ENCODE measurements around the gene PPP6R1.

The PPP6R1 gene, protein sequence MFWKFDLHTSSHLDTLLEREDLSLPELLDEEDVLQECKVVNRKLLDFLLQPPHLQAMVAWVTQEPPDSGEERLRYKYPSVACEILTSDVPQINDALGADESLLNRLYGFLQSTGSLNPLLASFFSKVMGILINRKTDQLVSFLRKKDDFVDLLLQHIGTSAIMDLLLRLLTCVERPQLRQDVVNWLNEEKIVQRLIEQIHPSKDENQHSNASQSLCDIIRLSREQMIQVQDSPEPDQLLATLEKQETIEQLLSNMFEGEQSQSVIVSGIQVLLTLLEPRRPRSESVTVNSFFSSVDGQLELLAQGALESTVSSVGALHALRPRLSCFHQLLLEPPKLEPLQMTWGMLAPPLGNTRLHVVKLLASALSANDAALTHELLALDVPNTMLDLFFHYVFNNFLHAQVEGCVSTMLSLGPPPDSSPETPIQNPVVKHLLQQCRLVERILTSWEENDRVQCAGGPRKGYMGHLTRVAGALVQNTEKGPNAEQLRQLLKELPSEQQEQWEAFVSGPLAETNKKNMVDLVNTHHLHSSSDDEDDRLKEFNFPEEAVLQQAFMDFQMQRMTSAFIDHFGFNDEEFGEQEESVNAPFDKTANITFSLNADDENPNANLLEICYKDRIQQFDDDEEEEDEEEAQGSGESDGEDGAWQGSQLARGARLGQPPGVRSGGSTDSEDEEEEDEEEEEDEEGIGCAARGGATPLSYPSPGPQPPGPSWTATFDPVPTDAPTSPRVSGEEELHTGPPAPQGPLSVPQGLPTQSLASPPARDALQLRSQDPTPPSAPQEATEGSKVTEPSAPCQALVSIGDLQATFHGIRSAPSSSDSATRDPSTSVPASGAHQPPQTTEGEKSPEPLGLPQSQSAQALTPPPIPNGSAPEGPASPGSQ

DNA sequence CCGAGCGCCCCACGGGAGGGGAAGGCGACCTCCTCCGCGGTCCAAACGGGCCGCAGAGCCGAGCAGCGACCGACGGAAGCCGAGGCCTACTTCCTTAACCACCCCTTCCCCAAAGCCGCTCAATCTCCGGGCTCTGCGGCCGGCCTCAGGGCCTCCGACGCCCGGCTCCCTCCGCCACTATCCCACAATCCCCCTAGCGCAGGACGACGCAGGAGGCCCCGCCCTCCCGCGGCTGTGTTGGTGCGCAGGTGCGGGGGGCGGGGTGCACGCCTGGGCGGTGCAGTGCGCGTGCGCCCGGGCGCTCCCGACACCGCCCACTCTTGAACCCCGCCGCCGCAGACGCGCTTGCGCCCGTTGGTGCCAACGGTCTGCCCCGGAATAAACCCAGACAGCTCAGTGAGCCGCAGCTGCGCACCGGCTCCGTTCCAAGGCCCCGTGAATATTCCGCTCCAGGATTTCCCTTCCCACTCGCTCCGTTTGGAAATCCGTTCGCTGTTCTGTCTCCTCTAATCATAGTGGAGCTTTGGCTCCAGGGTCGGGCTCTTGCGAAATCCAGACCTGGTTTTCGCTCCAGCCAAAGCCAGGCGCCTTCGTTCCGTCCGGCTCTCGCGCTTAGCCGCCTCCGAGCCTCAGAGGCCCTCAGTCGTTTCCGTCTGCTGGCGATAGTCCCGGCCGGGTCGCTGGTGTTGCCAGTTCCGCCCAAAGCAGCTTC lies at the start of gene PPP6R1:
PPP6R1 (minus strand) TSS at position 190 of the 712 bp plus-strand sequence. CDS start 11,914 bp downstream, outside the sequence.
- DNase-seq: peak; percentile 99

DNA sequence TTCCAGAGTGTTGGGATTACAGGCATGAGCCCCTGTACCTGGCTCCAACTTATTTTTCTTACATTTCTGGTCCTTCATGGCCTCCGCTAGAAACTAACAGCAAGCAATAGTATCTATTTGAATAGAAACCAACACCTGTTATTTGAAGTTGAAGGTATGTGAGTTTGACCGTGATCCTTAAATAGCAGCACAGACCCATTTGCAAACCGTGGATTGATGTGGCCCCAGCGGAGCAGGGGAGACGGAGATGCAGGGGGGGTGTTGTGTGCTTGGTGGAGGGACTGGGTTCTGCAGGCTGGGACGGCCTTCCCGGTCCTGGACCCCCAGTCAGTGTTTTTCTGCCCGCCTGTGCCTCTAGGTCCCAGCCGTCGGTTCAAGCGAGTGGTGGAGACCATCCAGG lies 49.5 kb upstream of the PPP6R1 start:
- no peak for DNase-seq

DNA sequence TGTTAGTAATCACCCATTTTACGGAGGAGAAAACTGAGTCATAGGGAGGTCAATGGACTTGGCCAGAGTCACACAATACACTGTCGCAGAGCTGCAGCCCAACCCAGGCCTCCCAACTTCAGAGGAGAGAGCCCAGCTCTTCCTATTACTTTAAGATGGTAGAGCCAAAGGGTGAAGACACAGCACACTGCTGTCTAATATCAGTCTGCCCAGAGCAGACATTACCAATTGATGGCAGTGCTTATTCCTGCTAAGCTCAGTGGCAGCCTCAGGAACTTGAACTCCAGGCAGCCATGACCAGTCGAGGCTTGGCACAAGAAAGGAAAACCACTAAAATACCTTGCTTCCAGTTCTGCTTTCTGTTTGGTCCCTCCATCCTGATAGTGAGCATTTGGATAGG lies 47.9 kb upstream of the PPP6R1 start:
- no peak for DNase-seq

DNA sequence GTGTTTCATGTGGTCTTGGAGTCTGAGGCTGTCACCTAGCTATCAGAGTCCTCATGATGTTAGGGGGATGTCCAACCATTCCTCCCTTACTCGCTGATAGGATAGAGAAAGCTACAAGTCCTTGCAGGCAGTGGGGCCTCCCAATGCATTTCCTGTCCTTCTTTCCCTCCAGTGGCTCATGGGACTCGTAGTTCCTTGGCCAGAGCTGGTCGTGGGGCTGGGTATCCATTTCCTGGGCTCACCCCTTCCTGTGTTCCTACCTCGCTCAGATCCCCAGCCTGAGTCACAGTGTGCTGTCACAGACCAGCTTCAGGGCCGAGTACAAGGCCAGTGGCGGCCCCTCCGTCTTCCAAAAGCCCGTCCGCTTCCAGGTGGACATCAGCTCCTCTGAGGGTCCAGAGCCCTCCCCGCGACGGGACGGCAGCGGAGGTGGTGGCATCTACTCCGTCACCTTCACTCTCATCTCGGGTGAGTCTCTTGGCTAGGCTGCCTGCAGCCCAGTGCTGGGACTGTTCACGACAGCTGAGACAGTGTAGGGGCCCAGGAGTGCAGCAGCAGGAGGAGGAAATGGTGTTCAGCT lies 47.3 kb upstream of the PPP6R1 start:
- peak; percentile 50 for DNase-seq

DNA sequence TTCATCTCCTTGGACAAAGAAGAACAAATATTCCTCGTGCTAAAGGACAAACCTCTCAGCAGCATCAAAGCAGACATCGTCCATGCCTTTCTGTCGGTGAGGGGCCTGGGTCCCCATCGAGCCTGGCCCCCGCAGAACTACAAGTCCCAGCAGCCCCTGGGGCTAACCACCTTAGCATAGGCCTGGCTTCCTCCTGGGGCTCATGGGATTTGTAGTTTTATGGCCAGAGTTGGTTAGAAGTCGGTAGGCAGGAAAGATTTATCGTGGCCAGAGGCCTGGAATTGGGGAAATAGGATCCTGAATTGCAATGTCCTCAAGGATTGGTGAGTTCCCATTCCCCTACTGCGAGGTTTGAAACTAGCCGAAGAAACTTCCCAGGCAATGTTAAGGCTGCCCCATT lies 46.7 kb upstream of the PPP6R1 start:
- DNase-seq: peak; percentile 82

DNA sequence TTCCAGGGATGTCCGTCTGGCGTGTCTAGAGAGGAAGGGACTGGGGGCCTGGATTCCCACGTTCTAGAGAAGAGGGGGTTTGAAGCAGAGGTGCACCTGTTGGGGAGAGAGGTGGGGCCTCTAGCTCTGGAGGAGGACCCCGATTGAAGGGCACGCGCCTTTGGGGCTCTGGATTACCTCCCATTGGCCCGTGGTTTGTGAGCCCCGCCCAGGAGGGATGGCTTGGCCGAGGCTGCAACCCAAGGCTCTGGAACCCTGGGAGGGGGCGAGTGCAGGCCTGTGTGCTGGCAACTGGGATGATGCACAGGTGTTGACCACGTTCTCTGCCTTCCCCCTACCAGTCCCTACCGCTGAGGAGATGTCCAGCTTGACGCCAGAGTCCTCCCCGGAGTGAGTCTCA lies 46.2 kb upstream of the PPP6R1 start:
- DNase-seq: no peak

DNA sequence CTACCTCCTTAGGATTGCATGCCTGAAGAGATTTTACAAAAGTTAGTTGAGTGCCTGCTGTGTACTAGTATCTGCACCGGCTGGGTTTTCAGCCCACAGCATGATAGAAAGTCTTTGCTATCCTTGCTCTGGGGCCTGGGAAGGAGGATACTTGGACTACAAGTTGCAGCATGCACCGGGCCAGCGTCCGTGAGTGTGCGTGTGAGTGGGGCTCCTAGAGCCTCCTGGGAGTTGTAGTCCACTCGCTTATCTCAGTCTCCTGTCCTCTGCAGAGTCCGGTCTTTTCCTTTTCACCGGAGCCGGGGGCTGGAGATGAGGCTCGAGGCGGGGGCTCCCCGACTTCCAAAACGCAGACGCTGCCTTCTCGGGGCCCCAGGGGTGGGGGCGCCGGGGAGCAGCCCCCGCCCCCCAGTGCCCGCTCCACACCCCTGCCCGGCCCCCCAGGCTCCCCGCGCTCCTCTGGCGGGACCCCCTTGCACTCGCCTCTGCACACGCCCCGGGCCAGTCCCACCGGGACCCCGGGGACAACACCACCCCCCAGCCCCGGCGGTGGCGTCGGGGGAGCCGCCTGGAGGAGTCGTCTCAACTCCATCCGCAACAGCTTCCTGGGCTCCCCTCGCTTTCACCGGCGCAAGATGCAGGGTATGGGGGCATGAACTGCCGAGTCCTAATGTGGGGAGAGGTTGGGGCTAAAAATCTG lies 45.6 kb upstream of the PPP6R1 start:
- peak; percentile 76 for DNase-seq

DNA sequence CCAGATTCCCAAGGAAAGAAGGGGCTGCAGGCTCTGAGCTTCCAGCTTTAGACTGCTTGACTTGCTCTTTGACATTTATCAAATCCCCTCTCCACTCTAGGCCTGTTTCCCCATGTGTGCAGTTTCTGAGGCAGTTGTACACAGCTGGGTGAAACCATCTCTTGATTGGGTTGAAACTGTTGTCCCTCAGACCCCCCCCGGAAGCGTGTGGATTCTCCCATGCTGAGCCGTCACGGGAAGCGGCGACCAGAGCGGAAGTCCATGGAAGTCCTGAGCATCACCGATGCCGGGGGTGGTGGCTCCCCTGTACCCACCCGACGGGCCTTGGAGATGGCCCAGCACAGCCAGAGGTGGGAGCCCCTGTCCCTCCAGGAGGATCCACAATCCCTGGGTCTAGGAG lies 44.7 kb upstream of the PPP6R1 start:
- no peak for DNase-seq

DNA sequence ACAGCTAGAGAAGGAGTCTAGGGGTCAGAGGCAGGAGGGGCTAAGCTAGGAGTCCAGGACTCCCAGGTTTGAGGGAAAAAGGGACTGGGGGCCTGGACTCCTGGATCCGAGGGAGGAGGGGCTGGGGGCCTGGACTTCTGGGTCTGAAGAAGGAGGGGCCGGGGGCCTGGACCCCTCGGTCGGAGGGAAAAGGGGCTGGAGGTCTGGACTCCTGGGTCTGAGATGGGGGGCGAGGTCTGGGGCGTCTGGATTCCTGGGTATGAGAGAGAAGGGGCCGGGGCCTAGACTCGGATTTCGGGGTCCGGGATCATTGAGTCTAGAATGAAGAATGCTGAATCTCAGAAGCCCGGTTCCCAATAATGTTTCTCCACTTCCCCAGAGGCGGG lies 43.5 kb upstream of the PPP6R1 start:
- DNase-seq: no peak

DNA sequence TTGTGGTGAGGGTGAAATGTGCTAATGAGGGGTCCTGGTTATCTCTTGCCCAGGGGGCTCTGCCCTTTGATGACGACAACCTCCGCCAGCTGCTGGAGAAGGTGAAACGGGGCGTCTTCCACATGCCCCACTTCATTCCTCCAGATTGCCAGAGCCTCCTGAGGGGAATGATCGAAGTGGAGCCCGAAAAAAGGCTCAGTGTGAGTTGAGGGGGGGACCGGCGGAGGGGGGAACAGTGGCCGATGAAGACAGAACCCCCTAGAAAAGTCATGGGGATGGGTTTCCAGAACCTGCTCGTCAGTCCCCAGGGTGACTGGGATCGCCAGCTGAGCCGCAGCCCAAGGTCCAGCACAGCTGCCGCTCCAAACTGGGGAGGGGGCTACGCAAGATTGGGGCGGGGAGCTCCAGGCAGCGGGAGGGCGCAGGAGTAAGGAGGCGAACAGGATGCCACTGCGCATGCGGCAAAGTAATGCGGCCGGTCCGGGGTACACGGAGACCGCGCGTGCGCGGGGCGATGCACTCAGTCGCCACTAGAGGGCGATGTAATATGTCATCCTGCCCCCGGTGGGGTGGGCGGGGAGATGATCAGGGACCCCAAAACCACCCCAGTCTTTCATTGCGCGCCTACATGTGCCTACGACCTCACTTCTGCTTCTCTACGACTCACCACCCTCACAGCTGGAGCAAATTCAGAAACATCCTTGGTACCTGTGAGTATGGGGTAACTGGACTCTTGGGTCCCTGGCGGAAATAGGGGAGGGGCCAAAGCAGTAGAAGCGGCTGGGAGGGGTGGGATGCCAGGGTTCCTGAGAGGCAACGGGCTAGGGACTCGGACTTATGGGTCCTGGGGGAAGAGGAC lies 42.9 kb upstream of the PPP6R1 start:
- peak; percentile 95 for DNase-seq

DNA sequence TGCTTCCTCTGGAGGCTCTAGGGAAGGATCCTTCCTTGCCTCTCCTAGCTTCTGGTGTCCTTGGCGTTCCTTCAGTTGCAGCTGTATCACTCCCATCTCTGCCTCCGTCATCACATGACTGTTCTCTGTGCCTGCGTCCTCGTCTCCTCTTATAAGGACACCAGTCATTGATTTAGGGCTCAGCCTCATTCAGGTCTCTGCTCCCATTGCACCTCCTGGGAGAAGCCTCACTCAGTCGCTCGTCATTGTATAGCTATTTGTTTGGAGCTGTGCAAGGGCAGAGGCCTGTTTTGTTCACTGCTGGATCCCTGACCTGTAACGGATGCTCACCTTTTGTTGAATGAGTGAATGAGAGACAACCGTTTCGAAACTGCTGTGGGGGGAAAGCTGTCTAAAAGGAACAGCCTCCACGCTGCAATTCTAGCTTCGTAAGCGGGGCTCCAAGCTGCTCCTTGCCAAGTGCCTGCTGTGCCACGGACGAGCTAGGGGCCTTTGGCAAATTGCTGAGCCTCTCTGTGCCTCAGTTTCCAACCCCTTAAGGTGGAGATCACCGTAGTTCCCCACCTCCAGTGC lies 42.2 kb upstream of the PPP6R1 start:
- DNase-seq: no peak

DNA sequence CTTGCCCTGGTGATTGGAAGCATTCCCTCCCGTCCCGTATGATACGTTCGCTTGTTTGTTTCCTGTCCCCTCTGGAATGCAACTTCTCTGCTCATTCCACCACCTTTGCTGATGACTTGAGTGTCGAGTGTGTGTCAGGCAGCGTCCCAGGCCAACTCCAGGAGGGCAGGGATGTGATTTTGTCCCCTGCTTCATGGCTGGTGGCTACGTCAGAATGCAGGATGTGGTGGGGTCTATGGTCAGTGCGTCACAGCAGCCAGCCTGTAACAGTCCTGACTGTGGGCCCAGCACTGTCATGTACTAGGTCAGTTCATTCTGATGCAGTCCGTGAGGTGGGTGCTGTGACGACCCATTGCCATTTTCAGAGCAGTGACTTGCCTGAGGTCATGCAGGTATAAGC lies 41.2 kb upstream of the PPP6R1 start:
- DNase-seq: no peak

DNA sequence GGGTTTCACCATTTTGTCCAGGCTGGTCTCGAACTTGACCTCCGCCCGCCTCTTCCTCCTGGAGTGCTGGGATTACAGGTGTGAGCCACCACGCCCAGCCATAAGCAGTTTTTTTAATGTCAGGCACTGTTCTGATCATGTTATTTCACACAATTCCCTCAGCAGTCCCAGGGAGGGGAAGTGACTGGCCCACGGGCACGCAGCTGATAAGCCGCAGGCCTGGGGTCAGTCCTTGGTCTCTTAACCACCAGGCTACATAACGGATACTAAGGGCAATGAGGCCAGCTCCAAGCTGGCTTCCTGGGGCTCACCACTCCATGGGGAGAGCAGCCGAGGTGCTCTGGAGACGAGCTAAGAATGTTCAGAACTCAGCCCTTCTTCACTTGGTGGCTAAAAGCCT lies 38.5 kb upstream of the PPP6R1 start:
- DNase-seq: peak; percentile 65

DNA sequence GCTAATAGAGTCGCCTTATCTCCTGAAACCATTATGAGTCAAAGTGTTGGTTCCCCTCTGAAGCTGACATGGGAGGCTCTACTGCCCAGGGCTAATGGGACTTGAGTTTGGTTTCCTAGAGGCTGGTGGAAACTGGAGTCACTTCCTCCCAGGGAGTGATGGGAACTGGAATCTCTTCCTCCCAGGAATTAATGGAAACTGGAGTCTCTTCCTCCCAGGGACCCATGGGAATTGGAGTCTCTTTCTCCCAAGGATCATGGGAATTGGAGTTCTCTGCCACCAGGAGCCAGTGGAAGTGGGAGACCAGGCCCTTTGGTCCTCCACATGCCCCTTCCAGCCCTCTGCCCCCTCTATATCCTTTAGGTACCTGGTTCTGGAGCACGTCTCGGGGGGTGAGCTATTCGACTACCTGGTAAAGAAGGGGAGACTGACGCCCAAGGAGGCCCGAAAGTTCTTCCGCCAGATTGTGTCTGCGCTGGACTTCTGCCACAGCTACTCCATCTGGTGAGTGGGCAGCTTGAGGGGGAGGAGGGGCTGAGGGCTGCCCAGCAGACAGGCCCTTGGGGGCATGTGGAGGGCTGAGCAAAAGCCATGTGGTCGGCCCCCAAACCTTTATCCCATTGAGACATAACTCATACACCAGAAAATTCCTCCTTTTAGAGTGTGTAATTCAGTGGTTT lies 30.4 kb upstream of the PPP6R1 start:
- DNase-seq: no peak

DNA sequence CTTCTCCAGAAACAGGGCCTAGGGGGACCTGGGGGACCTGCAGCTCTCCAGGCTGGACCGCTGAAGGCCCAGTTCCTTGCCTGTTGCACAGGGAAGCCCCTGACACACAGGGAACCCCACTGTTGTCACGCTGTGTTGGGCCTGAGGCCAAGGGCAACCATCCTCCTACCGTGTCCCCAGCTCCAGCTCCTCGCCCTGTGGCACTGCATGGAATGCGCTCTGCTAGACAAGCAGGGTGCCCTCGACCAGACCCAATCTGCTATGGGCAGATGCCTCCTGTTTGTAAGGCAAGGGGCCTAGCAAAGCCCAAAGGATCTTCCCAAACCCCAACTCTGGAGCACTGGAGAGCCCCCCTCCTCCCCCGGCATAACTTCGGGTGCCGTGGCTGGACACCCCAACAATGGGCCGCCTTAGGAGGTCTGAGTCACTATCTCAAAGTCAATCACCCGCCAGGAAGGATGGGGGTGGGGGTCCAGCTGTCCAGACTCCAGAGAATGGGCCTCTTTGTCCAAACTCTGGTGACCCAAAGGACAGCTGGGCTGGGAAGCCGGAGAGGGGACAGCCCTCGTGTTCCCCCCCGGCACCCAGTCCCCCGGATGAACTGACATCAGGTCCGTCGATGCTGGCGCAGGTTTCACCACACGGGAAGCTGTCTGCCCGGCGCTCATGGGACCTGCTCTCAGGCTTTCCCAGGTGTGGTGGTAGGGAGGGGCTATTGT lies 28.7 kb upstream of the PPP6R1 start:
- DNase-seq: no peak

DNA sequence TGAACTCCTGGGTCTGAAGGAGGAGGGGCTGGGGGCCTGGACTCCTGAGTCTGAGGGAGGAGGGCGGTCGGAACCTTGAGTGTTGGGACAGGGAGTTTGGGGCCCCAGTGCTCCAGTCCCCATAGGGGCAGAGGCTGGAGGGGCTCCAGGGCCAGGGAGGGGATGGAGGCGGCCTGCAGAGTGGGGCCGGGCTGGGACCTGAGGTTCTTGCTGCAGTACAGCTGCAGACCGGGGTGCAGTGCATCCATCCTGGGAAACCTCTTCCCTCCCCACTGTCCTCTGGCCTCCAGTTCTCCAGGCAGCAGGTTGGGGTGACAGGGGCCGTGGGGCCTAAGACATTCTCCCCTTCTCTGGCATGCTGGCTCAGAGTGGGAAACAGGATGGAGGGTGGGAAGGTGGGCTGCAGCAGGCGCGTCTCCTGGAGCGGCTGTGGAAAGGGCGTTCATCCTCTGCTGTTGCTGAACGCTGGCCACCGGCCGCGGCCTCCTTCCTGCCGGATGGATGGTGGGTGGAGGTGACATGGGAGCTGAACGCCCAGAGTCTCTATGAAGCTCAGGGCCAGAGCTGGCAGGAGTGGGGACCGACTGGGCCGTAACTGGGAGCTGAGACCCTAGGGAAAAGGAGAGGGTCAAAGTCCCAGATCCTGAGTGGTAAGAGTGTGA lies 26.5 kb upstream of the PPP6R1 start:
- no peak for DNase-seq

DNA sequence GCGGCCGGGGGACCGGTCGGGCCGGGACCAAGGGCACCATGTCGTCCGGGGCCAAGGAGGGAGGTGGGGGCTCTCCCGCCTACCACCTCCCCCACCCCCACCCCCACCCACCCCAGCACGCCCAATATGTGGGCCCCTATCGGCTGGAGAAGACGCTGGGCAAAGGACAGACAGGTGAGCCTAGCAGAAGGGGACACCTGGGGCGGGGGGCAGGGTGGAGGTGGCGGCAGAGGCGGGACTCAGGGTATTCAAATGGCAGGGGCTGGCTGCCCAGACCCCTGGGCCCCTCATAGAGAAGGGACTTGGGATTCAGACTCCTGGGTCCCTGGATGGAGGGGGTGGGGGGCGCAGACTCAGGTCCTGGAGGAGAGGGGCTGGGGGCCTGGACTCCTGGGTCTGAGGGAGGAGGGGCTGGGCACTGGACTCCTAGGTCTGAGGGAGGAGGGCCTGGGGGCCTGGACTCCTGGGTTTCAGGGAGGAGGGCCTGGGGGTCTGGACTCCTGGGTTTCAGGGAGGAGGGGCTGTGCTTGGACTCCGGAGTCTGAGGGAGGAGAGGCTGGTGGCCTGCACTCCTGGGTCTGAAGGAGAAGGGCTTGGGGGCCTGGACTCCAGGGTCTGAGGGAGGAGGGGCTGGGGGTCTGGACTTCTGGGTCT lies 25.7 kb upstream of the PPP6R1 start:
- no peak for DNase-seq

DNA sequence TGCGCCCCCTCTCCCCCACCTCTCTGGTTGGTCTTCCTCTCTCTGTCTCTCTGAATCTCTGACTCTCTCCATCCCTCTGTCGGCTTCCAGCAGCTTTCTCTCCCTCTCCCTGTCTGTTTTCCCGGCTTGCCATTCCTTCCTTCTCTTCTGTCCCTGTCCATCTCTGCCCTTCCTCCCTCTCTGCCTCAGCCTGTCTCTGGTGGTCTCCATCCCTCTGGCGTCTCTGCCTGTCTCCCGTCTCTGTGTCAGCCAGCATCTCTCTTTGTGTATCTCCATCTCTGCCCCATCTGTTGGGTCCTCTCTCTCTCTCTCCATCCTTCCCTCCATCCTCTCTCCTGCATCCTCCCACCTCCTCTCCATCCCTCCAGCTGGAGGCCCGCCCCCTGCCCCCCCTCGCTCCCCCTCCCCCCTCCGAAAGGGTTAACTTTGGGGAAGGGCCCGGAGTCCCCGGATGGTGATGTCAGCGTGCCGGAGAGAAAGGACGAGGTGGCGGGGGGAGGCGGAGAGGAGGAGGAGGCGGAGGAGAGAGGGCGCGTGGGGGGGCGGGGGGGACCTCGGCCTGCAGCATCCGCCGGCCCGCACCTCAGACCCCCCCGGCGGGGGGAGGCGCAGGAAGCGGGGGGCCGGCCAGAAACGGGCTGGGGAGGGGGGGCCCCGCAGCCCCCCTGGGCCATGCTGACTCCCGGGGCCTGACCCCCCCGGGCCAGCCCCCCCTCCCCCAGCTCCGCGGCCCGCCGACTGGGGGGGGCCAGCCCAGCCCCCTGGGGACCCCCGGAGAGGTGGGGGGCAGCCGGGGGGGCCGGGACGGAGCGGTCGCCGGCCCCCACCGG lies 24.9 kb upstream of the PPP6R1 start, which contains the start of gene BRSK1:
BRSK1 (plus strand) TSS at position 450 of the 830 bp plus-strand sequence. CDS start 446 bp downstream, outside the sequence.
- no peak for DNase-seq
